ENCODE measurements around the gene PDE6G.

DNA sequence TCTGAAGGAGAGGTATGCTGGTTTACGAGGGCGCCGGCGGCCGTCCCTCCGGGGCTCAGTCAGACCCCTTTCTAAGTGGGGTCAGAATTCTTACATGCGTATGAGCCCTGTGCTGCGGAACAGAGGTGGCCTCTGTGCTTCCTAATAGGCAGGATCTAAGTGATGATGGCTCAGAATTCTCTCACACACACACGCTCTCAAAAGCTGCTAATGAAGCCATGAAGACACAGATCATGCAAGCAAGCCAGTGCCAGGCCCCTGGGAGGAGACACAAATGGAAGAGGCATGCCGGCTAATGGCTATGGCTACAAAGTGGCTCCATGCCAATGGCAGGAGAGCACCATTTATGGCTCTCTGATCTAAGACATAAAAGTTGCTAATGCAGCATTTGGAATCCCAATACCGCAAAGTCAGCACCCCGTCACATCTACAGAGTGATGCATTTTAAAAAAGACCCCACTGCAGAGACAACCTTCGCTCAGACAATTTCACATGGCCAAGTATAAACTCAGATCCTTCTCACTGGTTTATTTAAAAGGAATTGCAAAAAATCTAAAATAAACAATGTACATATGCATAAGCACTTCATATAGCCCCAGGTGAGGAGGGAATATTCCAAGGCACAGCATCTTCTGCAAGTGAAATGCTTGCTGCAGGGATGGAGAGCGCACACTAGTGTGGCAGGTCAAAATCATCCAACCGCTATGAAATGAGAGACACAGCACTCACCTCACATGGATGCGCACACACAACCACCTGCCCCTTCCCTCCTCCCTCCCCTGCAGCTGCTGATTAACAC, 44.0 kb downstream of the PDE6G start:
- TF ChIP-seq, protein P1, sequence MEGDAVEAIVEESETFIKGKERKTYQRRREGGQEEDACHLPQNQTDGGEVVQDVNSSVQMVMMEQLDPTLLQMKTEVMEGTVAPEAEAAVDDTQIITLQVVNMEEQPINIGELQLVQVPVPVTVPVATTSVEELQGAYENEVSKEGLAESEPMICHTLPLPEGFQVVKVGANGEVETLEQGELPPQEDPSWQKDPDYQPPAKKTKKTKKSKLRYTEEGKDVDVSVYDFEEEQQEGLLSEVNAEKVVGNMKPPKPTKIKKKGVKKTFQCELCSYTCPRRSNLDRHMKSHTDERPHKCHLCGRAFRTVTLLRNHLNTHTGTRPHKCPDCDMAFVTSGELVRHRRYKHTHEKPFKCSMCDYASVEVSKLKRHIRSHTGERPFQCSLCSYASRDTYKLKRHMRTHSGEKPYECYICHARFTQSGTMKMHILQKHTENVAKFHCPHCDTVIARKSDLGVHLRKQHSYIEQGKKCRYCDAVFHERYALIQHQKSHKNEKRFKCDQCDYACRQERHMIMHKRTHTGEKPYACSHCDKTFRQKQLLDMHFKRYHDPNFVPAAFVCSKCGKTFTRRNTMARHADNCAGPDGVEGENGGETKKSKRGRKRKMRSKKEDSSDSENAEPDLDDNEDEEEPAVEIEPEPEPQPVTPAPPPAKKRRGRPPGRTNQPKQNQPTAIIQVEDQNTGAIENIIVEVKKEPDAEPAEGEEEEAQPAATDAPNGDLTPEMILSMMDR (IDR thresholded peaks at IDR 0.05; ENCODE audit: control extremely low read depth in 1 of 3, insufficient read depth in 1 of 3, low read depth in 1 of 3, low read length in 3 of 3), result no peak
- no peak for TF ChIP-seq POLR2AphosphoS5 (IDR thresholded peaks at IDR 0.05; ENCODE audit: low read depth, low read length)
- TF ChIP-seq EGR1 (IDR thresholded peaks at IDR 0.05; ENCODE audit: borderline replicate concordance, low read depth, low read length), result no peak
- TF ChIP-seq SP1 (IDR thresholded peaks at IDR 0.05; ENCODE audit: low read depth, low read length), result no peak
- no peak for TF ChIP-seq RAD21 (IDR thresholded peaks at IDR 0.05 in 1 of 2, conservative IDR thresholded peaks at IDR 0.05 in 1 of 2; ENCODE audit: low read depth in 2 of 2, low read length in 2 of 2)
- no peak for TF ChIP-seq EP300 (IDR thresholded peaks at IDR 0.05; ENCODE audit: borderline replicate concordance in 1 of 2, low read depth in 2 of 2, low read length in 2 of 2)
- TF ChIP-seq CHD1 (IDR thresholded peaks at IDR 0.05; ENCODE audit: low read depth, low read length), result no peak
- no peak for TF ChIP-seq TCF12 (IDR thresholded peaks at IDR 0.05; ENCODE audit: low read depth, low read length)
- no peak for TF ChIP-seq EZH2 (IDR thresholded peaks at IDR 0.05; ENCODE audit: low read depth, low read length, severe bottlenecking)
- no peak for TF ChIP-seq TEAD4 (IDR thresholded peaks at IDR 0.05; ENCODE audit: low read depth, low read length)
- no peak for TF ChIP-seq POLR2A (IDR thresholded peaks at IDR 0.05; ENCODE audit: control extremely low read depth in 1 of 2, low read depth in 2 of 2, low read length in 2 of 2)
- no peak for TF ChIP-seq RFX5 (IDR thresholded peaks at IDR 0.05; ENCODE audit: borderline replicate concordance, low read depth, low read length)

Measured in H1 (cell line).